Activated CD4-positive, CD25-positive, alpha-beta regulatory T cell treated with anti-CD3 and anti-CD28 coated beads, Interleukin-2, amount 50 U/mL, for 72 hours (primary cell): ENCODE measurements around the gene KCNIP3.
"Not testable (repeated sequence)": the region's sequence is repeated elsewhere in the genome, so short reads cannot be mapped to it uniquely, and the experiment has no call there.

Source experiments
- DNase-seq: peaks from one replicate; pipeline ENCODE4 v3.0.0; 2021

KCNIP3 gene

DNA sequence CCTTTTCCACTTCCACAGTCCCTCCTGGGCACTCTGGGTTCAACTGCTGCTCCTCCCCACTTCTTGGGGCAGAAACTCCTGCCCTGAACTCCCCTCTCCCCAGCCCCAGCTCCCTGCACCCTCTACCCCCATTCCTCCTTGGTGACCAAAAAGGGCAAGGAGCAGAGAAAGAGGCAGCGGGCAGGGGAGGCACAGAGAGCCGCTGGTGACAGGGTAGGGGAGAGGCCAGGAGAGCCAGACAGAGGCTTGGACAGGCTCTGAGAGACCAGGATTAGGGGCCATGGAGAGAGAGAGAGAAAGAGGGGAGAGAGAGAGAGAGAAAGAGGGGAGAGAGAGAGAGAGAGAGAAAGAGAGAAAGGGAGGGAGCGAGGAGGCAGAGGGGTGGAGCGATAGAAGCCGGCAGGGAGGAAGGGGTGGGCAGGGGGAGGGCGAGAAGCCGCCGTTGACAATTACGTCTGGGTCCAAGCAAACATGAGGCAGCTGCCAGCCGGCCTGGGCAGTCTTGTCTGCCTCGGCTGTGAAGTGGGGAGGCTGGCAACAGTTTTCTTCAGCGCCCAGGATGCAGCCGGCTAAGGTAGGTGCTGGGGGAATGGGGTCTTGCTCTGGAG is at the start of gene KCNIP3:
Gene KCNIP3 (plus strand): TSS at position 468 of the 608 bp plus-strand sequence. CDS start 92 bp downstream, at position 560.
- no peak for DNase-seq

DNA sequence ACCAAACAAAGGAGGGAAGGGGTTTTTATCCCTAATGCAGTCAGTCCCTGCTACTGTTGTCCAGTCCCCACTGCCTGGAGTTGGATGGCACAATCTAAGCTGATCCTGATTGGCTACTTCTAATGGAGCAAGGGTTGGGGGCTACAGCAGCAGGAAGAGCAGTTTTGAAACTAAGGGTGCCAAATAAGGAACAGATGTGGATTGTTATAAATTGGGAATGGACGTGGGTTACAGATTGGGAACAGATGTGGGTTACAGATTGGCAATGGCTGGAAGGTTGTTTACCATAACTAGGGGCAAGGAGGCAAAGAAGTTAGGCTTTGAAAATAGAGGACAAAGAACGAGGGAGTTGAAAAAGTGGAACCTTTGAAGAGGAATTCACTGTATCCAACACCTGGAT is 38.9 kb upstream of the KCNIP3 start:
- DNase-seq = no peak

- DNase-seq = no peak
Measured at GRCh38 chr2:95260028-95261023, 36.8 kb upstream of the KCNIP3 start.

DNA sequence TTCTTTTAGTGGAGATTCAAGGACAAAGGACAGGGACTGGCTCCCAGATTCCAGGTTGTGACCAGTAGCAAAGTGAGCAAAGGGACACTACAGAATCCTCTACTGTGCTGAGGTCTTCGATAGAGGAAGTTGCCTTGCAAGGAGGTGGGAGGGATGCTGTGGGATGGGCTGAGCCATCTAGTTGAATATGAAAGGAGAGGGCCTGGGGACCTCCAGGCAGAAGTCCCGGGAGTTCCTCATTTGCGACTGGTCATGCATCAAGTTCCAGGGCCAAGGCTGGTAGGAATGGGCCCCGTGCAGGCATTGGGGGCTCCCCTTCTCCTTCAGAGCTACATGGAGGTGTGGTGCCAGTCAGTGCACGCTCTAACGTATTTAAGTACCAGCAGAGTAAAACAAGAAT is 35.5 kb upstream of the KCNIP3 start:
- no peak for DNase-seq

GRCh38 chr2:95262896-95263542 is 34.1 kb upstream of the KCNIP3 start:
- DNase-seq = peak; percentile 2

- no peak for DNase-seq
Measured at GRCh38 chr2:95264624-95265023, 32.5 kb upstream of the KCNIP3 start.

DNA sequence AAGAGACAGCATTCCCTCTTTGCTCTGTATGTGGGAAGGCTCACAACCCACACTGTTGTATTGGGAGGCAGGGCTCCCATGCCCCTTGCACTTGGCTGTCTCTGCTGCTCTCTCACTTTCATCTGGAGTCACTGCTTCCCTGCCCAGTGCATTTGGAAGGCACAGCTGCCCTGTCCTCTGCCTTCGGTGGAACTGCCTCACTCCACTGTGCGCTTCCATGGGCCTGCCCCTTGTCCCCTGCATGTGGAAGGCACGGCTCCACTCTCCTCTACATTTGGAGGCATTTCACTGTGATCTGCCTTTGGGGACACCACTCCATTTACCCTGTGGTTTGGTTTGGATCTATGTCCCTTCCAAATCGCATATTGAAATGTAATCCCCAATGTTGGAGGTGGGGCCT is 32.0 kb upstream of the KCNIP3 start:
- no peak for DNase-seq

- DNase-seq = peak; percentile 9
Measured at GRCh38 chr2:95266781-95267430, 30.2 kb upstream of the KCNIP3 start.

GRCh38 chr2:95267458-95268210 is 29.5 kb upstream of the KCNIP3 start:
- peak; percentile 9 for DNase-seq

- DNase-seq = peak; percentile 13
Measured at GRCh38 chr2:95268211-95269035, 28.7 kb upstream of the KCNIP3 start.

DNA sequence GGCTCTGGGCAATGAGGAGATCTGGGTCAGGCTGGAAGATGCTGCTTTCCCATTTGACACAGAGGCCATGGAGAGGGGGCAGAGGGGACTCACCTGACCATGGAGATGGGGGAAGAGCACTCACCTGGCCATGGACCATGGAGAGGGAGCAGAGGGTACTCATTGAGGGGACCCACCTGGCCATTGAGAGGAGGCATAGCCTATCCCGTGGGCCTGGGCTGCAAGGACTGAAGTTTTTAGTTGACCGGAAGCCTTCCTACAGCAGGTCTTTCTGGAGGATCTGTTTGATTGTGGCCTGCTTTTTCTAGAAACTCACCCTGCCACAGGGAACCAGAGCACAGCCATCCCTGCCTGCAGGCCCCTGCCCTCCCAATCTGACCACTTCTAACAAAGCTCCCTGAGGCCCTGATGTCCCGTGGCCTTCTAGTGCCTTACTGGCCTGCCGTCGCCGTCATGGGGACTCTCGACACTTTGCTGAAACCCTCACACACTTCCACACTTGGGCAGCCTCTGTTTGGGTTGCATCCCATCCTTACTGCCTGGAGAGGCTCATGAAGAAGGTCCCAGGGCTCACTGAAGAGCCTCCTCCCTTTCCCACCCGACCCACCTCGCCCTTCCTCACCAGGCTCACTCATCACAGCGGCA is 28.0 kb upstream of the KCNIP3 start:
- peak; percentile 4 for DNase-seq

- not testable (repeated sequence) for DNase-seq
Measured at GRCh38 chr2:95269745-95270144, 27.4 kb upstream of the KCNIP3 start.

DNA sequence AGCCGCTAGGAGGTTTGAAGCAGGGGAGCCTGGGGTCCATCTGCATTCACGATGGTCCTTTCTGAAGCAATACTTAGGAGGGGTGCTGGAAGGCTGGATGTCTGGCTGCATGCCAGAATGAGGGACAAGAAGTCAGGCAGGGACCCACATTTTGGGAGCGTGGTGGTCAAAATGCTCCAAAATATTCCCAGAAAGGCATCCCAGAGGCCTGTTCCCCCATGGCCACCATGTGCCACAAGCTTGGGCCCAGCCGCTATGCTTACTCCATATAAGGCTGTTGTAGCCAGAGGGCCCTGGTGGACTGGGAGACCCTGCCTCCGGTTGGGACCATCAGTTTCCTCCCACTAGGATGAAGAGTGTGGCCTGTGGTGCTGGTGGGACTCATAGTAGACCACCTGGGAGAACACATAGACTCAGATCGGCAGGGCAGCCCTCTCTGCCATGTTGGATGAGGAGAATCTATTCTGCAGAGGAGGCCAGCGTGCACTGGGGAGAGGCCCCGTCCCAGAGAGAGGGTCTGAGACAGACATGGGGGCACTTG is 26.5 kb upstream of the KCNIP3 start:
- peak; percentile 16 for DNase-seq

GRCh38 chr2:95271381-95271971 is 25.7 kb upstream of the KCNIP3 start:
- DNase-seq = peak; percentile 22

GRCh38 chr2:95272299-95272751 is 24.8 kb upstream of the KCNIP3 start:
- DNase-seq = peak; percentile 5

DNA sequence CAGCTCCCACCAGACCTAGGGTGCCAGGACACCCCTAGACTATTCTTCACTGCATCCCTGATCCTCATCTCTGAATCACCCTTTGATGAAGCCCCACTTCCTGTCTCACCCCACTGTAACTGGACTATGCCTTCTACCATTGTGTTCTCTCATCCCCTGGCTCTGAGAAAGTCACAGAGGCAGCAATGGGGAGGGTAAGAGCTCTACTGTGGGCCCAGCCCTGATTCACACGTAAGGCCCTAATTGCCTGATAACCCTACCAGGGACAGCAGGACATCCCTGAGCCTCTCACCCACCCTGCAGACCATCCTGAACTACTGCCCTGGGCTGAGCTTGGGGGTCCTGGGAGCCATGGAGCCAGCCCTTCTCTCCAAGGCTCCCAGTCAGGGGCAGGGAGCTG is 24.4 kb upstream of the KCNIP3 start:
- no peak for DNase-seq

- DNase-seq = peak; percentile 20
Measured at GRCh38 chr2:95273566-95274290, 23.4 kb upstream of the KCNIP3 start.

DNA sequence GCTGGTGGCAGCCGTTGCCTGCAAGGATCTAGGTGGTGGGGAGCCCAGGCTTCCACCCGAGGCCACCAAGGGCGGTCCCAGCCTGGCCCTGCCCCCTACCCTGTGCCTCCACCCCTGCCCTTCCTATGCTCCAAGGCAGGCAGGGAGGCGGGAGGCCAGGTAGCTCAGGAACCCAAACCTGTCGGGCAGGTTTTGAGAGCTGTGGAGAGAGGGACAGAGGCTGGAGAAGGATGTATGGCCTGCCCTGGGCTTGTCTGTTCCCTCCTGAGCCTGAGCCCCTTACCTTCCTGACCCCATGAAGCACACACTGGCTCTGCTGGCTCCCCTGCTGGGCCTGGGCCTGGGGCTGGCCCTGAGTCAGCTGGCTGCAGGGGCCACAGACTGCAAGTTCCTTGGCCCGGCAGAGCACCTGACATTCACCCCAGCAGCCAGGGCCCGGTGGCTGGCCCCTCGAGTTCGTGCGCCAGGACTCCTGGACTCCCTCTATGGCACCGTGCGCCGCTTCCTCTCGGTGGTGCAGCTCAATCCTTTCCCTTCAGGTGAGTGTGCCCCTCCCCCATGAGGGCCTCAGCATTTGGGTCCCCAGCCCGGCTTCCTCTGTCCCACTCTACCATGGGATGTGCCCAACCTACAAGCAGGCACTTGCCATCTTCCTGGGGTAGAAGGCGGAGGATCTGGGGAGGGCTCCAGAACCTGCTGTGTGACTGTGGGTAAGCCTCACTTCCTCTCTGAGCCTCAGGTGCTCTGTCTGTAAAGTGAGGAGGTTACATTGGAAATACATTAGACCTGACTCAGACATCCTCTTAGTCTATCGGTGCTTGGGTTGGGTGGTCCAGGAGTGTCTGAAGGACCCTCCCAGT is 22.6 kb upstream of the KCNIP3 start, which contains the start of gene PROM2:
Gene PROM2 (plus strand): TSS at position 159 of the 860 bp plus-strand sequence. CDS start 137 bp downstream, at position 296.
- peak; percentile 23 for DNase-seq
